Fibroblast of peridontal ligament (primary cell): Measurements from ENCODE around the gene CCL5.

Source experiments
- DNase-seq: peaks from one replicate; pipeline ENCODE4 v3.0.0-alpha.2; 2010; ENCODE audit errors: extremely low read depth

Gene CCL5

DNA sequence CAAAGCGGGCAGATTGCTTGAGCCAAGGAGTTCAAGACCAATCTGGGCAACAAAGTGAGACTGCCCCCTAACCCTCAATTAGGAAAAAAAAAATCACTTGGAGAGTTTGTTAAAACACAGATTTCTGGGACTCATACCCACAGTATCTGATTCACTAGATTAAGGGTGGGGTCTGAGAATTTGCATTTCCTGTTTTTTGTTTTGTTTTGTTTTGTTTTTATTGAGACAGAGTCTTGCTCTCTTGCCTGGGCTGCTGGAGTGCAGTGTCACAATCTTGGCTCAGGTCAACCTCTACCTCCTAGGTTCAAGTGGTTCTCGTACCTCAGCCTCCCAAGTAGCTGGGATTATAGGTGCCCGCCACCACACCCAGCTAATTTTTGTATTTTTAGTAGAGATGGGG lies 12.6 kb downstream of the CCL5 start:
- no peak for DNase-seq

GRCh38 chr17:35866341-35866950 lies 13.7 kb downstream of the CCL5 start:
- no peak for DNase-seq

- DNase-seq = peak; percentile 63
Observed at GRCh38 chr17:35865412-35866340, 14.5 kb downstream of the CCL5 start.

GRCh38 chr17:35864853-35865252 lies 15.3 kb downstream of the CCL5 start:
- DNase-seq = no peak

GRCh38 chr17:35856603-35857002 lies 23.6 kb downstream of the CCL5 start:
- DNase-seq = no peak

DNA sequence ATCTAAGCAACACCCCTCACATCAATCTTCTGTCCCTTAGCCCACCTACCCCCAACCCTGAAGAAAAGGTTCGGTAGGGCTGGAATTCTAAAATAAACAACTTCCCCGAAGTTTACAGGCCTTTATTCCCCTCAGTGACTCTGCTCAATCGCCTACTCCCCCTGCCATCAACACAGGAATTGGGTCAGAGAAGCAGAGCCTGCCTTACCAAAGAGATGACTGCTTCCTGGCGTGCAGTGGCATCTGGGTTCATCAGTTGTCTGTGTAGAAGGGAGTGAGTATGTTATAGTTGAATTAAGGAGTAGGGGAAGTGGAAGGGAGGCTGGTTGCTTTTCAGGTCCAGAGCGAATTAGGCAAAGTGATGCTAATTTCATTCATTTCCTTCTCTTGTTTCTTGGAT lies 24.2 kb downstream of the CCL5 start:
- DNase-seq = no peak

DNA sequence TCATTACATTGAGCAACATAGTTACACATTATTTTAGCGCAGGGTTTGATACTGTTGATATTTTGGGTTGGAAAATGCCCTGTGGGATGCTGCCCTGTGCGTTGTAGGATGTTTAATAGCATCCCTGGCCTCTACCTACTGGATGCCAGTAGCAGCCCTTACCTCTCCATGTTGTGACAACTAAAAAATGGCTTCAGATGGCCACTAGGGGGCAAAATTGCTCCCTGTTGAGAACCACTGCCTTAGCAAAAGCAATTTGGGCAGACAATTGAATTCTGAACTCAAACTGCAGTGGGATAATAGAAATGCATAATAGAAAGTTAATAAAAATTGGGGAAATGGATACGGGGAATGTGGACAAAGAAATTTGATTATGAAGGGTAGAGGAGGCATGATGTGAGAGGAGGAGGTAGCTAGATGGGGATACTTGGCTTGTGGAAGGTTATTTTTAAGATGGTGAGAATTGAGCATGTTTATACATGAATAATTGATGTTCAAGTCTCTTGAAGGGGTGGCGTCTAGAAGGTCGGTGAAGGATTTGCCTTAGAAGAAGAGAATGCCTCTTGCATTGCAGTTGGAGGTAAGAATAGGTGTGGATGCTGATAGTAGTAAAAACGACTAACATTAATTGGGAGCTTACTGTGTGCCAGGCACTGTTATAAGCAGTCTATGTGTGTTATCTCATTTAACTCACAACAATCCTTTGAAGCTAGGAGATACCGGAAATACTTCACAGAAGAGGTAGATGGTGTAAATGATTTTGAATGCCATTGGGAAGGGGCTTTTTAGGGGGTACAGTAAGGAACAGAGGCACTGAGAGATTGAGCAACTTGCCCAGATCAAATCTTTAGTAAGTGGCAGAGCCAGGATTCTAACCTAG lies 30.5 kb downstream of the CCL5 start:
- DNase-seq = peak; percentile 77

DNA sequence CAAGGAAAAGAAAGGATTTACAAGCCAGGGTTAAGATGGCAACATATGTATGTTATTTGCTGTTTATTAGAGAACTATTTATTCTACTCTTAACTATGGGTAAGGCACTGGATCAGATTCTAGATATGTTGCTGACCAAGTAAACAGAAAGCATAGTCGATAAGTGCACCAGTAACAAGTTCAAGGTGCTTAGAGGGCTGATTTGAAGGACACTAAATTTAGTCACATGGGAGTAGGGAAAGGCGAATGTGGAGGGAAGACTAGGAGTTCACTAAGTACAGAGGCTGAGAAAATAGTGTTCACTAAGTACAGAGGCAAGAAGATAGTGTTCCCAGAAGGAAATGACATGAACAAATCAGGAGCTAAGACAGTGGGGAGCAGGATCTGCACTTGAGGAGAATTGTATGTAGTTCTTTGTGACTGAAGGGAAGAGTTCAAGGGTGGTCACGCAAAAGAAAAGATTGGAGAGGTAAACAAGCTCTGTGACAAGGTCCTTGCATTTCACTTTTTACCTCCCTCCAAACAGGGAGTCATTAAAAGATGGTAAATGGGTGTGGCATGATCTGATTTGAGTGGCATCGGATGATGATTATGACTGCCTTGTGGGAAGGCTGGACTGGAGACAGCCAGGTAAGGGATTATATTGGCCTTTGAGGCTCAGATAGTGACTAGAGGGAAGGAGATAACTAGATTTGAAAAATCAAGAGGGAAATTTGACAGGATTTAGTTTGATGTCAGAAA lies 32.4 kb downstream of the CCL5 start:
- no peak for DNase-seq

DNA sequence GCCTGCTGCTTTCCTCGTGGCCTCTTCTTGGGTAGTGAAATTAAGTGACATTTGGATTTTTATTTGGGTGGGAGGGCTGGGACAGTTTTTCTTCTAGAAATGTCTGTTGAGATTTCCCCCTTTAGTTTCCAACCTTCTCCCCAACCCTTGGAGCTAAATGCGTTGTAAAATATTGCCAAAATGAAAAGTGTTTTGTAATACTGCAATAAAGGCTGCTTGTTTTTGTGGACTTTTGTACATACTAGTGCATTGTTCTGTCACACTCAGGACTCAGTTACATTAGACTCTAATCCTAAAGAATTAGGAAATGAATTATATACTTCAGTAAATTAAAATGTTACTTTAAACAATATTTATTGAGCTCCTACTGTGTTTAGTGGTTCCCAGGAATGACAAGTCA lies 33.2 kb downstream of the CCL5 start:
- no peak for DNase-seq

GRCh38 chr17:35846055-35846809 lies 33.9 kb downstream of the CCL5 start:
- peak; percentile 69 for DNase-seq

- DNase-seq = no peak
Observed at GRCh38 chr17:35844547-35844946, 35.6 kb downstream of the CCL5 start.

- DNase-seq = no peak
Observed at GRCh38 chr17:35843698-35844097, 36.5 kb downstream of the CCL5 start.

- no peak for DNase-seq
Observed at GRCh38 chr17:35842239-35842638, 37.9 kb downstream of the CCL5 start.

DNA sequence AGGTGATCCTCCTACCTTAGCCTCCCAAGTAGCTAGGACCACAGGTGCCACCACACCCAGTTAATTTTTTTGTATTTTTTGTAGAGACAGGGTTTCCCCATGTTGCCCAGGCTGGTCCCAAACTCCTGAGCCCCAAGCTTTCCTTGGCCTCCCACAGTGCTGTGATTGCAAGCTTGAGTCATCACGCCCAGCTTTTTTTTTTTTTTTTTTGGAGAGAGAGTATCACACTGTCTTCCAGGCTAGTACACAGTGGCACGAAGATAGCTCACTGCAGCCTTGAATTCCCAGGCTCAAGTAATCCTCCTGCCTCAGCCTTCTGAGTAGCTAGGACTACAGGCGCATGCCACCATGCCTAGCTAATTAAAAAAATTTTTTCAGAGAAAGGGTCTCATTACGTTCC lies 38.7 kb downstream of the CCL5 start:
- DNase-seq = peak; percentile 13

GRCh38 chr17:35841101-35841500 lies 39.1 kb downstream of the CCL5 start:
- DNase-seq = no peak

GRCh38 chr17:35825206-35825605 lies 55.0 kb downstream of the CCL5 start:
- DNase-seq = no peak
